Measurements from ENCODE around the gene LILRB3.

GRCh38 chr19:54199401-54199800, 23.4 kb downstream of the LILRB3 start:
- no peak for TF ChIP-seq POLR2A (IDR thresholded peaks at IDR 0.05)
- no peak for TF ChIP-seq CTCF (IDR thresholded peaks at IDR 0.05)

Data from body of pancreas (tissue), 4 donors.